ENCODE measurements around the gene TRAF3.

Gene TRAF3

GRCh38 chr14:102900631-102901571 lies 123.7 kb downstream of the TRAF3 start:
- Histone ChIP-seq H3K9ac (ENCODE audit: low read length) (no peak overlapping the region), H3K27me3 (ENCODE audit: low read length) (no peaks in the 10 kb centered on the region), H2AFZ (ENCODE audit: low read depth, low read length, severe bottlenecking) (no peak overlapping the region), H3F3A (ENCODE audit: insufficient read depth) (peaks cover 8% of the 10 kb centered on the region), H3K9me3 (ENCODE audit: insufficient read depth, low read length) (no peaks in the 10 kb centered on the region), H3K9me2 (replicated peaks; ENCODE audit: insufficient read depth, low read length) (no peaks in the 10 kb centered on the region), H3K27ac (ENCODE audit: low read depth, low read length) (peak overlapping the region; percentile 38; the same call in 1 of the 2 replicates), H3K4me2 (ENCODE audit: low read depth, low read length, poor library complexity, severe bottlenecking) (peak overlapping the region; percentile 44), H4K20me1 (ENCODE audit: low read depth, low read length) (no peaks in the 10 kb centered on the region), H3K4me3 (ENCODE audit: insufficient read depth, low read length, poor library complexity, severe bottlenecking) (no peak overlapping the region), H3K36me3 (ENCODE audit: low read length) (no peaks in the 10 kb centered on the region), H3K79me2 (ENCODE audit: insufficient read depth, low read length) (no peaks in the 10 kb centered on the region)
- TF ChIP-seq EZH2phosphoT487 (conservative IDR thresholded peaks at IDR 0.05; ENCODE audit: low read length) = no peak
- TF ChIP-seq, protein P1, sequence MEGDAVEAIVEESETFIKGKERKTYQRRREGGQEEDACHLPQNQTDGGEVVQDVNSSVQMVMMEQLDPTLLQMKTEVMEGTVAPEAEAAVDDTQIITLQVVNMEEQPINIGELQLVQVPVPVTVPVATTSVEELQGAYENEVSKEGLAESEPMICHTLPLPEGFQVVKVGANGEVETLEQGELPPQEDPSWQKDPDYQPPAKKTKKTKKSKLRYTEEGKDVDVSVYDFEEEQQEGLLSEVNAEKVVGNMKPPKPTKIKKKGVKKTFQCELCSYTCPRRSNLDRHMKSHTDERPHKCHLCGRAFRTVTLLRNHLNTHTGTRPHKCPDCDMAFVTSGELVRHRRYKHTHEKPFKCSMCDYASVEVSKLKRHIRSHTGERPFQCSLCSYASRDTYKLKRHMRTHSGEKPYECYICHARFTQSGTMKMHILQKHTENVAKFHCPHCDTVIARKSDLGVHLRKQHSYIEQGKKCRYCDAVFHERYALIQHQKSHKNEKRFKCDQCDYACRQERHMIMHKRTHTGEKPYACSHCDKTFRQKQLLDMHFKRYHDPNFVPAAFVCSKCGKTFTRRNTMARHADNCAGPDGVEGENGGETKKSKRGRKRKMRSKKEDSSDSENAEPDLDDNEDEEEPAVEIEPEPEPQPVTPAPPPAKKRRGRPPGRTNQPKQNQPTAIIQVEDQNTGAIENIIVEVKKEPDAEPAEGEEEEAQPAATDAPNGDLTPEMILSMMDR (IDR thresholded peaks at IDR 0.05; ENCODE audit: insufficient read depth, low read length, poor library complexity, severe bottlenecking) = no peak

DNA sequence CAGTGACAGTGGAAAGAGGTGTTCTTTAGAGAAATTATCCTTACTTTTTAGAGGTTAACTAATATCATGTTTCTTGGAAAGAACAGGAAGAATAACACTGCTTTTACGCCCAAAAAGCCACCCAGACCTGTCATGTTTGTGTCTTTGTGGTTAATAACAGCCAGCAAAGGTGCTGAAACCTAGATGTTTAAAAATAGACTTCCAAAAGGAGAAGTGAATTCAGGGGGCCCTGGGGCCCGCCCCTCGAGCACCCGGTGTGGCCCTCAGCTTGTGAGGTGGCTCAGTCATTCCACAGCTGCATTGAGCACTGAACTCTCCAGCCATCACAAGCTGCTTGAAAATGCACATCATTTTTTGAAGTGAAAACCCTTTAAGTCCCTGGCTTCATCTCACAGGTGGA lies 124.4 kb downstream of the TRAF3 start:
- no peaks in the 10 kb centered on the region for H3K9me3 ChIP-seq (ENCODE audit: insufficient read depth, low read length)
- TF ChIP-seq, protein P1 (IDR thresholded peaks at IDR 0.05; ENCODE audit: insufficient read depth, low read length, poor library complexity, severe bottlenecking) = no peak
- TF ChIP-seq EZH2phosphoT487 (conservative IDR thresholded peaks at IDR 0.05; ENCODE audit: low read length) = no peak
- no peak overlapping the region for H3K4me3 ChIP-seq (ENCODE audit: insufficient read depth, low read length, poor library complexity, severe bottlenecking)
- no peak overlapping the region; the same call in 1 of the 2 replicates for H3K9ac ChIP-seq (ENCODE audit: low read length)
- H3K9me2 ChIP-seq (replicated peaks; ENCODE audit: insufficient read depth, low read length) = no peaks in the 10 kb centered on the region
- H4K20me1 ChIP-seq (ENCODE audit: low read depth, low read length) = no peaks in the 10 kb centered on the region
- H3K36me3 ChIP-seq (ENCODE audit: low read length) = no peaks in the 10 kb centered on the region
- H3K79me2 ChIP-seq (ENCODE audit: insufficient read depth, low read length) = no peaks in the 10 kb centered on the region
- peak overlapping the region; percentile 44 for H3K4me2 ChIP-seq (ENCODE audit: low read depth, low read length, poor library complexity, severe bottlenecking)
- no peaks in the 10 kb centered on the region for H3K27me3 ChIP-seq (ENCODE audit: low read length)
- H3F3A ChIP-seq (ENCODE audit: insufficient read depth) = peaks cover 8% of the 10 kb centered on the region
- no peak overlapping the region for H2AFZ ChIP-seq (ENCODE audit: low read depth, low read length, severe bottlenecking)
- peak overlapping the region; percentile 40; the same call in 1 of the 2 replicates for H3K27ac ChIP-seq (ENCODE audit: low read depth, low read length)

DNA sequence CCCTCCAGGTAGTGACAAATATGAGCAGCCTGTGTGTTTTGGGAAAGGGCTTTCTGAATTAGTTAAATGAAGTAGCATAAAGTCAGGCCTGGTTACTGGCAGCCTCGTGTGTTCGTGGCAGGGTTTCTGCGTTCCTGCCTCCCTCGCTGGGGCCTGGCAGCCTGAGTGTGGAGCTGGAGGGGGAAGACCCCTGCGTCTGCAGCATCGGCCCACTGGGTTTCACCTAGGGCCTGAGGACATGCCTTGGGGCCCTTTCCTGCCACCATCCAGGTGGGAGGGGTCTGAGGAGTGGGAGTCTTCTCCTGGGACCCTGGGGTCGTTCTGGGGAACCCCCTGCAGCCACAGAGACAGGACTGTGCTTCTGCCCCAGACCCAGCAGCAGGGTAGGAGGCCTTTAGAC lies 124.8 kb downstream of the TRAF3 start:
- Histone ChIP-seq H3K9me3 (ENCODE audit: insufficient read depth, low read length) (no peaks in the 10 kb centered on the region), H3K27ac (ENCODE audit: low read depth, low read length) (peak overlapping the region; percentile 40; the same call in 1 of the 2 replicates), H3K27me3 (ENCODE audit: low read length) (no peaks in the 10 kb centered on the region), H2AFZ (ENCODE audit: low read depth, low read length, severe bottlenecking) (no peak overlapping the region), H3F3A (ENCODE audit: insufficient read depth) (peaks cover 8% of the 10 kb centered on the region), H3K79me2 (ENCODE audit: insufficient read depth, low read length) (no peaks in the 10 kb centered on the region), H3K4me3 (ENCODE audit: insufficient read depth, low read length, poor library complexity, severe bottlenecking) (no peak overlapping the region), H3K36me3 (ENCODE audit: low read length) (no peaks in the 10 kb centered on the region), H3K4me2 (ENCODE audit: low read depth, low read length, poor library complexity, severe bottlenecking) (peak overlapping the region; percentile 42), H3K9ac (ENCODE audit: low read length) (no peak overlapping the region; the same call in 1 of the 2 replicates), H4K20me1 (ENCODE audit: low read depth, low read length) (no peaks in the 10 kb centered on the region), H3K9me2 (replicated peaks; ENCODE audit: insufficient read depth, low read length) (no peaks in the 10 kb centered on the region)
- TF ChIP-seq, protein P1 (IDR thresholded peaks at IDR 0.05; ENCODE audit: insufficient read depth, low read length, poor library complexity, severe bottlenecking) = no peak
